ENCODE data around the gene ENTHD1.

DNA sequence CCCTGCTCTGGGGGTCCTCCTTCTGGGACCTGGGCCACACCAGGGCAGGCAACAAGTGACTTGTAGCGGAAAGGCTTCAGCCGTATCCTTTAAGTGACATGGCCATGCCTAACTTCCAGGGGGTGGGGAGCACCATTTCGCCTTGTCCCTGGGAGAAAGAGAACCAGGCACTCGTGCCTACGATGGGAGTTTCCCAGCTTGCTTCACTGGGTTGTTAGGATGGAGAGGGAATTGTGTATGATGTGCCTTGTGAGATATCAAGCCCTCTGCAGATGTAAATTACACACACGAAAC is 171.6 kb downstream of the ENTHD1 start:
- TF ChIP-seq STAT1 (conservative IDR thresholded peaks at IDR 0.05) (no peak), FOXK2 (IDR thresholded peaks at IDR 0.05) (no peak), EP300 (IDR thresholded peaks at IDR 0.05; ENCODE audit: borderline replicate concordance in 1 of 2, control insufficient read depth in 1 of 2, low read depth in 2 of 2, low read length in 2 of 2) (no peak), RUNX3 (IDR thresholded peaks at IDR 0.05; ENCODE audit: low read length) (no peak), STAT3 (IDR thresholded peaks at IDR 0.05; ENCODE audit: low read depth, low read length) (no peak), POLR2AphosphoS5 (IDR thresholded peaks at IDR 0.05; ENCODE audit: low read length) (no peak), SIN3A (IDR thresholded peaks at IDR 0.05; ENCODE audit: low read depth, low read length) (no peak), EZH2 (IDR thresholded peaks at IDR 0.05; ENCODE audit: borderline replicate concordance, control insufficient read depth, low read depth, low read length) (no peak), ZNF24 (IDR thresholded peaks at IDR 0.05) (no peak)
- TF ChIP-seq, protein P1, sequence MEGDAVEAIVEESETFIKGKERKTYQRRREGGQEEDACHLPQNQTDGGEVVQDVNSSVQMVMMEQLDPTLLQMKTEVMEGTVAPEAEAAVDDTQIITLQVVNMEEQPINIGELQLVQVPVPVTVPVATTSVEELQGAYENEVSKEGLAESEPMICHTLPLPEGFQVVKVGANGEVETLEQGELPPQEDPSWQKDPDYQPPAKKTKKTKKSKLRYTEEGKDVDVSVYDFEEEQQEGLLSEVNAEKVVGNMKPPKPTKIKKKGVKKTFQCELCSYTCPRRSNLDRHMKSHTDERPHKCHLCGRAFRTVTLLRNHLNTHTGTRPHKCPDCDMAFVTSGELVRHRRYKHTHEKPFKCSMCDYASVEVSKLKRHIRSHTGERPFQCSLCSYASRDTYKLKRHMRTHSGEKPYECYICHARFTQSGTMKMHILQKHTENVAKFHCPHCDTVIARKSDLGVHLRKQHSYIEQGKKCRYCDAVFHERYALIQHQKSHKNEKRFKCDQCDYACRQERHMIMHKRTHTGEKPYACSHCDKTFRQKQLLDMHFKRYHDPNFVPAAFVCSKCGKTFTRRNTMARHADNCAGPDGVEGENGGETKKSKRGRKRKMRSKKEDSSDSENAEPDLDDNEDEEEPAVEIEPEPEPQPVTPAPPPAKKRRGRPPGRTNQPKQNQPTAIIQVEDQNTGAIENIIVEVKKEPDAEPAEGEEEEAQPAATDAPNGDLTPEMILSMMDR (IDR thresholded peaks at IDR 0.05 in 2 of 3, conservative IDR thresholded peaks at IDR 0.05 in 1 of 3; ENCODE audit: control insufficient read depth in 2 of 3, extremely low read depth in 1 of 3, insufficient read depth in 1 of 3, low read depth in 3 of 3, low read length in 3 of 3): no peak

All from GM12878 (cell line).